Spleen (tissue), 7 donors: ENCODE data around the gene TBC1D10B.

Experiments
- CTCF ChIP-seq, 11 experiments: fragments of 200-600 bp in 7 of 11; fragments of 450-650 bp in 4 of 11; sonication (generic) in 4 of 11; IDR thresholded peaks in 8 of 11; conservative IDR thresholded peaks in 3 of 11; 1 replicate in 7 of 11; 2 replicates in 4 of 11; pipeline versions ENCODE4 v1.4.0 to v1.8.0; 2016 to 2021; ENCODE audit warnings: antibody characterized with exemption in 11 of 11, inconsistent platforms in 4 of 11, mild to moderate bottlenecking in 1 of 11
- POLR2A ChIP-seq, 3 donors: fragments of 450-650 bp; IDR thresholded peaks; one replicate each; pipeline ENCODE4 v1.5.1; 2017; ENCODE audit warnings: antibody characterized with exemption in 3 of 3, mild to moderate bottlenecking in 1 of 3
- donor health status: DM: no; HTN: no; CAD: no; lungs with moderate emphysema.
- donor health status: DM: no; HTN: no; CAD: no.
- donor health status: DM: no; HTN: no; CAD: no.

- TF ChIP-seq CTCF (IDR thresholded peaks at IDR 0.05 in 8 of 11, conservative IDR thresholded peaks at IDR 0.05 in 3 of 11) = no peak
- peak in 2 of 3 donors; percentile 57 for TF ChIP-seq POLR2A (IDR thresholded peaks at IDR 0.05)
These were observed 7.5 kb upstream of the TBC1D10B start for GRCh38 chr16:30377812-30378235.
